K562 (cell line): Measurements from ENCODE around the gene LRRC71. TPM values are rescaled to one million over a fixed set of nuclear protein-coding genes. Genes with fewer than 3 reads are reported as not detected.

Source experiments
- ATAC-seq: fragments of 200-7000 bp; cut with Tn5 transposase; 3 replicates; pipeline ENCODE4 v1.9.1; 2020; ENCODE audit warnings: moderate library complexity
- BruUV-seq: library from RNA; stranded (reverse); fragments of 400-500 nt; replicated peaks from 2 replicates; lab custom pipeline; 2021; lab: Mats Ljungman, UMichigan
- CTCF ChIA-PET: fragments of 300-600 bp; formaldehyde crosslinking; extraction: SDS; loops from one replicate; lab custom pipeline; 2021; ENCODE audit warnings: low intra/inter-chr PET ratio; lab: Yijun Ruan, JAX
- POLR2A ChIA-PET: fragments of 300-600, 350-650 bp; sonication (Branson Sonifier 250); formaldehyde crosslinking; extraction: SDS; loops from one replicate; lab custom pipeline; 2021; ENCODE audit warnings: antibody characterized with exemption, inconsistent platforms; lab: Yijun Ruan, JAX
- DNase-seq, 4 experiments: peaks; one replicate each; pipeline versions ENCODE4 v3.0.0 to v3.0.0-alpha.2; 2011 to 2018; ENCODE audit warnings: low spot score in 3 of 4, mixed read lengths in 3 of 4; ENCODE audit errors: extremely low read depth in 1 of 4
- FAIRE-seq: peaks from 2 replicates; lab custom pipeline; 2011; peaks lifted over from hg19 to GRCh38; lab: Jason Lieb, UNC
- H2AFZ ChIP-seq: 2 replicates; pipeline ENCODE4 v1.6.0; 2011; ENCODE audit warnings: low read depth, low read length, control low read depth, inconsistent platforms
- H3K27ac ChIP-seq: fragments of 200-600 bp; 3 replicates; pipeline ENCODE4 v1.8.0; 2011; ENCODE audit warnings: low read depth, mild to moderate bottlenecking, control low read depth, inconsistent platforms, low read length, moderate library complexity, mixed read lengths; ENCODE audit errors: extremely low read depth
- H3K27me3 ChIP-seq, 2 experiments: fragments of 300-600 bp in 1 of 2; 2 replicates in 1 of 2; 3 replicates in 1 of 2; pipeline versions ENCODE4 v1.6.0 to v1.8.0; 2011; ENCODE audit warnings: inconsistent platforms in 2 of 2, low read length in 2 of 2, mild to moderate bottlenecking in 1 of 2, mixed read lengths in 1 of 2, moderate library complexity in 1 of 2; ENCODE audit not compliant: control insufficient read depth in 2 of 2, insufficient read depth in 2 of 2
- H3K36me3 ChIP-seq: fragments of 300-600 bp; 3 replicates; pipeline ENCODE4 v1.8.0; 2011; ENCODE audit warnings: mild to moderate bottlenecking, low read length, inconsistent platforms; ENCODE audit not compliant: control insufficient read depth, insufficient read depth
- H3K4me1 ChIP-seq, 2 experiments: fragments of 200-600 bp in 1 of 2; replicated peaks in 1 of 2; 2 replicates in 1 of 2; 3 replicates in 1 of 2; pipeline versions ENCODE4 v1.5.1 to v1.8.0; 2011; ENCODE audit warnings: inconsistent platforms in 2 of 2, low read length in 2 of 2, mild to moderate bottlenecking in 1 of 2, mixed read lengths in 1 of 2, moderate library complexity in 1 of 2; ENCODE audit not compliant: control insufficient read depth in 2 of 2, insufficient read depth in 2 of 2
- H3K4me2 ChIP-seq: 2 replicates; pipeline ENCODE4 v1.6.1; 2011; ENCODE audit warnings: low read length, control low read depth, inconsistent platforms, mixed read lengths; ENCODE audit not compliant: insufficient read depth
- H3K4me3 ChIP-seq: fragments of 200-600 bp; sonication (generic), shearing (Covaris generic); 2 replicates; pipeline ENCODE4 v1.5.1; 2016; ENCODE audit warnings: control low read depth, inconsistent platforms
- H3K79me2 ChIP-seq: fragments of 200-600 bp; 3 replicates; pipeline ENCODE4 v1.8.0; 2011; ENCODE audit warnings: low read length, inconsistent platforms; ENCODE audit not compliant: control insufficient read depth, insufficient read depth
- H3K9ac ChIP-seq, 2 experiments: 2 replicates each; pipeline versions ENCODE4 v1.6.0 to v1.6.1; 2011; ENCODE audit warnings: low read depth in 2 of 2, low read length in 2 of 2, control low read depth in 1 of 2, inconsistent platforms in 1 of 2, mild to moderate bottlenecking in 1 of 2, mixed read lengths in 1 of 2; ENCODE audit not compliant: insufficient read depth in 1 of 2
- H3K9me1 ChIP-seq: one replicate; pipeline ENCODE4 v1.6.0; 2011; ENCODE audit warnings: inconsistent platforms, mild to moderate bottlenecking, low read length, moderate library complexity; ENCODE audit not compliant: control insufficient read depth, insufficient read depth
- H3K9me3 ChIP-seq: replicated peaks from 2 replicates; pipeline ENCODE4 v1.5.1; 2011; ENCODE audit warnings: low read depth, low read length, inconsistent platforms; ENCODE audit not compliant: control insufficient read depth, insufficient read depth
- H4K20me1 ChIP-seq: replicated peaks from 2 replicates; pipeline ENCODE4 v1.6.1; 2011; ENCODE audit warnings: low read length, inconsistent platforms, mixed read lengths; ENCODE audit not compliant: control insufficient read depth, insufficient read depth
- CBFB ChIP-seq: sonication (generic); formaldehyde crosslinking; IDR thresholded peaks from 2 replicates; pipeline ENCODE4 v1.4.0; 2020; ENCODE audit warnings: mild to moderate bottlenecking, missing genetic modification reagents
- IRF2 ChIP-seq: sonication (generic); formaldehyde crosslinking; IDR thresholded peaks from 2 replicates; pipeline ENCODE4 v1.8.1; 2022; ENCODE audit warnings: mild to moderate bottlenecking, missing genetic modification reagents
- KDM1A ChIP-seq, 2 experiments: fragments of 450-650 bp; IDR thresholded peaks; 2 replicates each; pipeline ENCODE4 v1.6.1; 2016; ENCODE audit warnings: mild to moderate bottlenecking in 2 of 2
- MNT ChIP-seq, 2 experiments: fragments of 450-650 bp; conservative IDR thresholded peaks; 2 replicates each; pipeline ENCODE4 v1.6.1; 2017; ENCODE audit warnings: mild to moderate bottlenecking in 2 of 2, moderate library complexity in 2 of 2
- NFIC ChIP-seq: fragments of 450-650 bp; IDR thresholded peaks from 2 replicates; pipeline ENCODE4 v1.6.1; 2017; ENCODE audit warnings: mild to moderate bottlenecking, inconsistent platforms
- RCOR1 ChIP-seq, 2 experiments: IDR thresholded peaks; 2 replicates each; pipeline ENCODE4 v1.6.1; 2012; ENCODE audit warnings: low read depth in 2 of 2, low read length in 2 of 2, borderline replicate concordance in 1 of 2, improper control_type of control experiment in 1 of 2
- ZBTB1 ChIP-seq: sonication (generic); formaldehyde crosslinking; IDR thresholded peaks from 2 replicates; pipeline ENCODE4 v1.8.1; 2023; ENCODE audit warnings: missing genetic modification reagents, low read depth, mild to moderate bottlenecking, borderline replicate concordance
- ZC3H4 ChIP-seq: sonication (generic); formaldehyde crosslinking; IDR thresholded peaks from 2 replicates; pipeline ENCODE4 v1.9.0; 2021; ENCODE audit warnings: missing genetic modification reagents, borderline replicate concordance
- ZC3H8 ChIP-seq: fragments of 450-650 bp; IDR thresholded peaks from 2 replicates; pipeline ENCODE4 v1.6.1; 2017
- ZNF133 ChIP-seq: fragments of 250-450 bp; sonication (Bioruptor Pico); IDR thresholded peaks from 2 replicates; pipeline ENCODE4 v1.4.0; 2020; ENCODE audit warnings: mild to moderate bottlenecking
- WGBS: fragments of 100-300 bp; shearing (Covaris generic); methylation state at CpG from one replicate; pipeline ENCODE4 v1.1.6; 2016; ENCODE audit warnings: low coverage, mixed read lengths; ENCODE audit not compliant: insufficient coverage; ENCODE audit errors: missing lambda C conversion rate; 5-methylcytosine and 5-hydroxymethylcytosine counted together
- in situ Hi-C: fragments of 300-500 bp; cut with MboI; formaldehyde crosslinking; loops from 4 replicates; pipeline ENCODE4 v1.15.0; 2018; ENCODE audit warnings: inconsistent platforms, mixed read lengths
- intact Hi-C: fragments of 100-400 bp; cut with micrococcal nuclease; formaldehyde crosslinking; loops from 2 replicates; pipeline ENCODE4 v1.14.2; 2022
- polyA plus RNA-seq, 8 experiments: library from polyadenylated mRNA; depleted of rRNA in 4 of 8; stranded (reverse) in 5 of 8; unstranded in 3 of 8; fragments of >200 nt; fragmentation: Nextera tagmentation in 2 of 8; fragmentation: Illumina TruSeq in 1 of 8; extraction: Ambion mirVana in 2 of 8; extraction: Trizol in 1 of 8; gene quantifications; 2 replicates each; pipeline versions ENCODE4 v1.2.1 to v1.2.3, GENCODE V29; 2011 to 2014; ENCODE audit warnings: inconsistent platforms in 1 of 8, missing spikeins in 1 of 8
- total RNA-seq, 7 experiments: library from RNA; depleted of rRNA in 6 of 7; stranded (reverse); fragments of >200 nt in 6 of 7; fragmentation: Illumina TruSeq in 2 of 7; extraction: Trizol in 2 of 7; gene quantifications; 2 replicates each; pipeline versions ENCODE4 v1.2.1 to v1.2.3, GENCODE V29; 2011 to 2021; ENCODE audit warnings: low replicate concordance in 1 of 7
- TF ChIP-seq, protein P1 (sequence below): fragments of 450-650 bp; formaldehyde crosslinking; IDR thresholded peaks from 2 replicates; pipeline ENCODE4 v1.4.0; 2020; ENCODE audit warnings: mild to moderate bottlenecking
- TF ChIP-seq, protein P2 (sequence below): sonication (generic); formaldehyde crosslinking; IDR thresholded peaks from 2 replicates; pipeline ENCODE4 v1.8.0; 2022; ENCODE audit warnings: missing genetic modification reagents, mild to moderate bottlenecking, moderate library complexity, borderline replicate concordance
- TF ChIP-seq, protein P3 (sequence below), 3 experiments: fragments of 200-800 bp in 1 of 3; sonication (Bioruptor generic) in 1 of 3; sonication (generic) in 1 of 3; formaldehyde crosslinking in 1 of 3; IDR thresholded peaks; 2 replicates each; pipeline versions ENCODE4 v1.6.1 to v1.8.0; 2016 to 2022; ENCODE audit warnings: mild to moderate bottlenecking in 2 of 3, missing compliant biosample characterization in 2 of 3, missing genetic modification characterization in 2 of 3, missing genetic modification reagents in 1 of 3

LRRC71 gene
- total and polyA plus RNA-seq, 9 of the 15 experiments (the other 6 are each of a cell fraction or from before 2014, with no cell fraction given) = 0.06 to 1.2 (median 0.51) TPM; not detected in 1

- TF ChIP-seq ZC3H4 (CRISPR knock-in tag) = no peak
- 0 out of 4 replicates have a peak, but pooled peaks of 1 of the 2 experiments have one; percentile 9 for TF ChIP-seq RCOR1 (IDR thresholded peaks at IDR 0.05; ENCODE audit: borderline replicate concordance in 1 of 2, low read depth in 2 of 2, low read length in 2 of 2)
- TF ChIP-seq, protein P1, sequence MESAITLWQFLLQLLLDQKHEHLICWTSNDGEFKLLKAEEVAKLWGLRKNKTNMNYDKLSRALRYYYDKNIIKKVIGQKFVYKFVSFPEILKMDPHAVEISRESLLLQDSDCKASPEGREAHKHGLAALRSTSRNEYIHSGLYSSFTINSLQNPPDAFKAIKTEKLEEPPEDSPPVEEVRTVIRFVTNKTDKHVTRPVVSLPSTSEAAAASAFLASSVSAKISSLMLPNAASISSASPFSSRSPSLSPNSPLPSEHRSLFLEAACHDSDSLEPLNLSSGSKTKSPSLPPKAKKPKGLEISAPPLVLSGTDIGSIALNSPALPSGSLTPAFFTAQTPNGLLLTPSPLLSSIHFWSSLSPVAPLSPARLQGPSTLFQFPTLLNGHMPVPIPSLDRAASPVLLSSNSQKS (CRISPR knock-in tag) = no peak
- no peak for TF ChIP-seq ZNF133
Measured at GRCh38 chr1:156925154-156926010, 5.0 kb downstream of the LRRC71 start (continued).

DNA sequence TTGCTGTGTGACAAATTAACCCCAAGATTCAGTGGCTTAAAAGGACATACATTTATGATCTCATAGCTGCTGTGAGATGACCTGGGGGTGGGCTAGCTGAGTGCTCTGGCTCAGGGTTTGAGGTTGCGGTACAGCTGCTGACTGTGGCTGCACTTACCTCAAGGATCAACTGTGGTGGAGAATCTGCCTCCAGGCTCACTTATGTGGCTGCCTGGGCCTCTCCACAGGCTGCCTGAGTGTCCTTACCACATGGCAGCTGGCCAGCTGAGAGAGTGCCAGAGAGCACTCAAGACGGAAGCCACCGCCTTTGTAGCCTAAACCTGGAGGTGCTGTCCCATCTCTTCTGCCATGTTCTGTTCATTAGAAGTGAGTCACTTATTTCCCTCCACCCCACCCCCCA, 5.7 kb downstream of the LRRC71 start:
- no peaks in the 10 kb centered on the region for H3K79me2 ChIP-seq
- ChIA-PET CTCF (interaction anchor here (0.6 kb wide), 1 partner anchor 311 kb away, joined by 3 read pairs; no protein-coding TSS in a partner anchor), POLR2A (interaction anchor here (1.0 kb wide), 1 partner anchor 15 kb away, joined by 3 read pairs; no protein-coding TSS in a partner anchor)
- H3K27ac ChIP-seq = peak overlapping the region; percentile 1; the same call in 1 of the 3 replicates
- H3K4me3 ChIP-seq = no peak overlapping the region
- peak overlapping the region in 1 of 2 experiments; percentile 37; a peak in 1 of 4 replicates for H3K9ac ChIP-seq
- H4K20me1 ChIP-seq = no peaks in the 10 kb centered on the region
- WGBS = 50% methylated on average over 3 of the region's 3 CpGs
- no peak overlapping the region for H3K4me2 ChIP-seq
- peaks cover 8 to 13% of the 10 kb centered on the region in 2 experiments; a peak in 3 of 5 replicates for H3K27me3 ChIP-seq
- no peaks in the 10 kb centered on the region for H3K9me1 ChIP-seq
- peak; percentile 43 to 76 (median 53) for DNase-seq
- peak overlapping the region; percentile 20 for H2AFZ ChIP-seq
- intact Hi-C loops (loop anchor here (5.0 kb wide), 2 partner anchors 46 to 231 kb away; no protein-coding TSS in a partner anchor), in situ Hi-C loops (loop anchor here (5.0 kb wide), 1 partner anchor 34 kb away; the partner anchor contains the start of gene PEAR1)
- peak; percentile 27 for ATAC-seq
- no TSS peak for BruUV-seq
- H3K36me3 ChIP-seq = no peaks in the 10 kb centered on the region
- FAIRE-seq = peak; percentile 87
- no peaks in the 10 kb centered on the region for H3K9me3 ChIP-seq
- peaks cover 24 to 33% of the 10 kb centered on the region in 2 experiments for H3K4me1 ChIP-seq
- TF ChIP-seq ZBTB1 (CRISPR knock-in tag) (peak; percentile 93), MNT (conservative IDR thresholded peaks at IDR 0.05) (0 out of 4 replicates have a peak, but pooled peaks of 1 of the 2 experiments have one; percentile 31), NFIC (peak; percentile 88), IRF2 (CRISPR knock-in tag) (no peak), KDM1A (IDR thresholded peaks at IDR 0.05) (peak in 1 of 2 experiments; percentile 37; a peak in 2 of 4 replicates), ZC3H8 (no peak), CBFB (CRISPR knock-in tag) (peak; percentile 80; the same call in 1 of the 2 replicates)
- TF ChIP-seq, protein P2, sequence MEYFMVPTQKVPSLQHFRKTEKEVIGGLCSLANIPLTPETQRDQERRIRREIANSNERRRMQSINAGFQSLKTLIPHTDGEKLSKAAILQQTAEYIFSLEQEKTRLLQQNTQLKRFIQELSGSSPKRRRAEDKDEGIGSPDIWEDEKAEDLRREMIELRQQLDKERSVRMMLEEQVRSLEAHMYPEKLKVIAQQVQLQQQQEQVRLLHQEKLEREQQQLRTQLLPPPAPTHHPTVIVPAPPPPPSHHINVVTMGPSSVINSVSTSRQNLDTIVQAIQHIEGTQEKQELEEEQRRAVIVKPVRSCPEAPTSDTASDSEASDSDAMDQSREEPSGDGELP = peak; percentile 76
- TF ChIP-seq, protein P3, sequence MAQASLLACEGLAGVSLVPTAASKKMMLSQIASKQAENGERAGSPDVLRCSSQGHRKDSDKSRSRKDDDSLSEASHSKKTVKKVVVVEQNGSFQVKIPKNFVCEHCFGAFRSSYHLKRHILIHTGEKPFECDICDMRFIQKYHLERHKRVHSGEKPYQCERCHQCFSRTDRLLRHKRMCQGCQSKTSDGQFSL (CRISPR knock-in tag; IDR thresholded peaks at IDR 0.05) = no peak
- TF ChIP-seq, protein P3 (tag; IDR thresholded peaks at IDR 0.05) = no peak
